Esophagus muscularis mucosa (tissue), 4 donors: ENCODE measurements around the gene FAM169A. TPM values are rescaled to one million over a fixed set of nuclear protein-coding genes. Genes with fewer than 3 reads are reported as not detected.
"Not testable (repeated sequence)": the region's sequence is repeated elsewhere in the genome, so short reads cannot be mapped to it uniquely, and the experiment has no call there.

Experiments
- DNase-seq: peaks from one replicate; pipeline ENCODE4 v3.0.0-alpha.2; 2017; ENCODE audit errors: extremely low spot score
- H3K27ac ChIP-seq, 4 donors: fragments of 200-600 bp; sonication (generic); replicated peaks in 1 of 4; 1 replicate in 3 of 4; 2 replicates in 1 of 4; pipeline ENCODE4 v1.5.1; 2016 to 2019; ENCODE audit warnings: mild to moderate bottlenecking in 1 of 4
- H3K27me3 ChIP-seq, 4 donors: fragments of 200-600 bp; sonication (generic); one replicate each; pipeline versions ENCODE4 v1.5.1 to v1.6.0; 2016 to 2019
- H3K36me3 ChIP-seq, 4 donors: fragments of 200-600 bp; sonication (generic); one replicate each; pipeline ENCODE4 v1.5.1; 2016 to 2019
- H3K4me1 ChIP-seq, 4 donors: fragments of 200-600 bp; sonication (generic); one replicate each; pipeline ENCODE4 v1.5.1; 2016 to 2019
- H3K4me3 ChIP-seq, 4 donors: fragments of 200-600 bp; sonication (generic); 1 replicate in 2 of 4; 2 replicates in 2 of 4; pipeline ENCODE4 v1.5.1; 2016 to 2019; ENCODE audit warnings: mild to moderate bottlenecking in 4 of 4, moderate library complexity in 1 of 4
- H3K9me3 ChIP-seq, 4 donors: fragments of 200-600 bp; sonication (generic); 1 replicate in 3 of 4; 2 replicates in 1 of 4; pipeline ENCODE4 v1.5.1; 2016 to 2019
- CTCF ChIP-seq, 3 experiments: fragments of 200-600 bp in 2 of 3; fragments of 450-650 bp in 1 of 3; sonication (generic) in 2 of 3; IDR thresholded peaks; one replicate each; pipeline ENCODE4 v1.5.1; 2017 to 2019; ENCODE audit warnings: antibody characterized with exemption in 3 of 3, mild to moderate bottlenecking in 2 of 3, moderate library complexity in 1 of 3
- EP300 ChIP-seq: sonication (generic); formaldehyde crosslinking; IDR thresholded peaks from one replicate; pipeline ENCODE4 v1.6.1; 2017; ENCODE audit warnings: antibody characterized with exemption
- POLR2A ChIP-seq: fragments of 450-650 bp; IDR thresholded peaks from one replicate; pipeline ENCODE4 v1.6.1; 2017; ENCODE audit warnings: antibody characterized with exemption, moderate library complexity, mild to moderate bottlenecking, low read depth
- POLR2AphosphoS5 ChIP-seq, 2 donors: sonication (generic); formaldehyde crosslinking; IDR thresholded peaks; one replicate each; pipeline ENCODE4 v1.6.1; 2017; ENCODE audit warnings: antibody characterized with exemption in 2 of 2
- WGBS: methylation state at CpG from one replicate; pipeline ENCODE4 v1.1.5; 2018; 5-methylcytosine and 5-hydroxymethylcytosine counted together
- intact Hi-C: fragments of 100-400 bp; cut with DNase I; formaldehyde crosslinking; loops from one replicate; pipeline ENCODE4 v1.15.1; 2023
- total RNA-seq, 4 donors: library from RNA; depleted of rRNA; stranded (reverse); fragments of >200 nt; gene quantifications; one replicate each; pipeline versions ENCODE4 v1.1.0 to v1.2.1, GENCODE V29; 2016

The FAM169A gene
- total RNA-seq, 4 donors from 2014 or later = 0.80 to 2.1 (median 1.3) TPM

GRCh38 chr5:74865256-74865803 is 857 bp downstream of the FAM169A start:
- TF ChIP-seq CTCF (IDR thresholded peaks at IDR 0.05) (no peak), EP300 (no peak), POLR2AphosphoS5 (IDR thresholded peaks at IDR 0.05) (no peak), POLR2A (no peak)
- no peak for DNase-seq
- Histone ChIP-seq H3K27me3 (peaks cover 0 to 33% (median 0%) of the 10 kb centered on the region in 4 donors), H3K27ac (peak overlapping the region in 1 of 4 donors; percentile 37), H3K9me3 (no peaks in the 10 kb centered on the region), H3K4me1 (peaks cover 3 to 19% (median 13%) of the 10 kb centered on the region in 4 donors), H3K36me3 (no peaks in the 10 kb centered on the region), H3K4me3 (peak overlapping the region; percentile 61 to 77 (median 66))
- intact Hi-C loops = no loop called here
- whole genome bisulfite sequencing = 41% methylated on average over 17 of the region's 23 CpGs

GRCh38 chr5:74864823-74865222 is 1.4 kb downstream of the FAM169A start:
- Histone ChIP-seq H3K9me3 (no peaks in the 10 kb centered on the region), H3K4me1 (peaks cover 3 to 19% (median 13%) of the 10 kb centered on the region in 4 donors), H3K27ac (no peak overlapping the region), H3K4me3 (peak overlapping the region in 1 of 4 donors; percentile 69), H3K27me3 (peaks cover 0 to 33% (median 0%) of the 10 kb centered on the region in 4 donors), H3K36me3 (no peaks in the 10 kb centered on the region)
- WGBS = 72% methylated on average over 8 of the region's 8 CpGs
- no peak for TF ChIP-seq POLR2A
- TF ChIP-seq CTCF (IDR thresholded peaks at IDR 0.05) = no peak
- no peak for TF ChIP-seq POLR2AphosphoS5 (IDR thresholded peaks at IDR 0.05)
- no peak for TF ChIP-seq EP300
- intact Hi-C loops = no loop called here
- no peak for DNase-seq

- Histone ChIP-seq H3K4me1 (peaks cover 3 to 19% (median 13%) of the 10 kb centered on the region in 4 donors), H3K36me3 (no peaks in the 10 kb centered on the region), H3K27ac (no peak overlapping the region), H3K9me3 (no peaks in the 10 kb centered on the region), H3K27me3 (peaks cover 0 to 33% (median 0%) of the 10 kb centered on the region in 4 donors), H3K4me3 (no peak overlapping the region)
- DNase-seq = no peak
- intact Hi-C loops = no loop called here
- no peak for TF ChIP-seq POLR2A
- TF ChIP-seq EP300 = no peak
- TF ChIP-seq POLR2AphosphoS5 (IDR thresholded peaks at IDR 0.05) = no peak
- TF ChIP-seq CTCF (IDR thresholded peaks at IDR 0.05) = no peak
- 96% methylated on average over 2 of the region's 2 CpGs for WGBS
Measured at GRCh38 chr5:74863726-74864125, 2.5 kb downstream of the FAM169A start.

- WGBS = 95% methylated on average over 2 of the region's 2 CpGs
- H3K36me3 ChIP-seq = no peaks in the 10 kb centered on the region
- H3K9me3 ChIP-seq = no peaks in the 10 kb centered on the region
- H3K27ac ChIP-seq = no peak overlapping the region
- H3K4me1 ChIP-seq = peaks cover 3 to 19% (median 13%) of the 10 kb centered on the region in 4 donors
- TF ChIP-seq POLR2AphosphoS5 (IDR thresholded peaks at IDR 0.05) = no peak
- TF ChIP-seq EP300 = no peak
- TF ChIP-seq CTCF (IDR thresholded peaks at IDR 0.05) = no peak
- TF ChIP-seq POLR2A = no peak
- intact Hi-C loops = no loop called here
- H3K27me3 ChIP-seq = peaks cover 0 to 33% (median 0%) of the 10 kb centered on the region in 4 donors
- H3K4me3 ChIP-seq = no peak overlapping the region
- no peak for DNase-seq
Measured at GRCh38 chr5:74862221-74862620, 4.0 kb downstream of the FAM169A start.

GRCh38 chr5:74856975-74857374 is 9.2 kb downstream of the FAM169A start:
- H3K4me3 ChIP-seq, DNase-seq, H3K27me3 ChIP-seq, intact Hi-C loops, H3K9me3 ChIP-seq, H3K4me1 ChIP-seq, H3K27ac ChIP-seq, H3K36me3 ChIP-seq: not testable (repeated sequence)
- 92% methylated on average over 7 of the region's 7 CpGs for WGBS
